Glutamatergic neuron (in vitro differentiated cells): ENCODE data around the gene PRRX2. TPM values are rescaled to one million over a fixed set of nuclear protein-coding genes. Genes with fewer than 3 reads are reported as not detected.

ENCODE experiments used
- DNase-seq: peaks from one replicate; pipeline ENCODE4 v3.0.0; 2022
- H3K27ac Mint-ChIP-seq: one replicate; pipeline ENCODE4 v1.8.0; 2020; ENCODE audit warnings: mild to moderate bottlenecking, mixed read lengths, inconsistent platforms; ENCODE audit not compliant: unreplicated experiment
- H3K27me3 Mint-ChIP-seq: one replicate; pipeline ENCODE4 v1.8.0; 2020; ENCODE audit warnings: mild to moderate bottlenecking, moderate library complexity, mixed read lengths, inconsistent platforms; ENCODE audit not compliant: unreplicated experiment
- H3K36me3 Mint-ChIP-seq: one replicate; pipeline ENCODE4 v1.8.0; 2020; ENCODE audit warnings: mild to moderate bottlenecking, mixed read lengths, inconsistent platforms; ENCODE audit not compliant: unreplicated experiment
- H3K4me1 Mint-ChIP-seq: one replicate; pipeline ENCODE4 v1.8.0; 2020; ENCODE audit warnings: mild to moderate bottlenecking, low read depth, mixed read lengths, inconsistent platforms; ENCODE audit not compliant: unreplicated experiment
- H3K4me3 Mint-ChIP-seq: one replicate; pipeline ENCODE4 v1.8.0; 2020; ENCODE audit warnings: mild to moderate bottlenecking, mixed read lengths, inconsistent platforms; ENCODE audit not compliant: unreplicated experiment
- H3K9me3 Mint-ChIP-seq: one replicate; pipeline ENCODE4 v1.8.0; 2020; ENCODE audit warnings: mild to moderate bottlenecking, moderate library complexity, mixed read lengths, inconsistent platforms; ENCODE audit not compliant: unreplicated experiment
- CTCF ChIP-seq: fragments of 200-600 bp; sonication (generic); IDR thresholded peaks from one replicate; pipeline ENCODE4 v1.5.0; 2021; ENCODE audit not compliant: partially characterized antibody, unreplicated experiment
- total RNA-seq: library from RNA; stranded (reverse); fragmentation: NEBNext Ultra II Directional; extraction: Animal tissue kit (Norgen Biotek cat#: 25700); gene quantifications from one replicate; pipeline ENCODE4 v1.2.1, GENCODE V29; 2021; ENCODE audit not compliant: unreplicated experiment

PRRX2 gene
- total RNA-seq, 1 donor from 2014 or later: 2.3 TPM

DNA sequence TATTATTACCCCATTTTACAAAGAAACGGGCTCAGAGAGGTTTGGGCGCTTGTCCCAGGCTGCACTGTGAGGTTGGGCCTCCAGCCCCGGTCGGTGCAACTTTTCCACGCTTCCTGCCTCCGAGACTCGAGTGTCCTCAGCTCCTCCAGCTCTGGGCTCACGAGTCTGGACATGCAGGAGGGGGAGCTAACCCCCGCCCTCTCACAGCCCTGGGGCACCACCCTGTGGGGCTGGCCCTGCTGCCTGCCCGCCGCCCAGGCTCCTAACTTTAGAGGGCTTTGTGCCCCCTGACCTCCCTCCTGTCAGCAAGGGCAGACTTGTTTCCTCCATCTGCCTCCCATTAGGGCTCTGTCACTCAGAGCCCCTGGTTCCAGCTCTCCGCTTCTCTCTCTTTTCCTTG lies 19.2 kb upstream of the PRRX2 start:
- peaks cover 6% of the 10 kb centered on the region for H3K9me3 Mint-ChIP-seq
- H3K4me1 Mint-ChIP-seq: peaks cover 3% of the 10 kb centered on the region
- DNase-seq: no peak
- no peak overlapping the region for H3K27ac Mint-ChIP-seq
- H3K4me3 Mint-ChIP-seq: no peak overlapping the region
- H3K27me3 Mint-ChIP-seq: peaks cover 9% of the 10 kb centered on the region
- no peaks in the 10 kb centered on the region for H3K36me3 Mint-ChIP-seq
- no peak for TF ChIP-seq CTCF

DNA sequence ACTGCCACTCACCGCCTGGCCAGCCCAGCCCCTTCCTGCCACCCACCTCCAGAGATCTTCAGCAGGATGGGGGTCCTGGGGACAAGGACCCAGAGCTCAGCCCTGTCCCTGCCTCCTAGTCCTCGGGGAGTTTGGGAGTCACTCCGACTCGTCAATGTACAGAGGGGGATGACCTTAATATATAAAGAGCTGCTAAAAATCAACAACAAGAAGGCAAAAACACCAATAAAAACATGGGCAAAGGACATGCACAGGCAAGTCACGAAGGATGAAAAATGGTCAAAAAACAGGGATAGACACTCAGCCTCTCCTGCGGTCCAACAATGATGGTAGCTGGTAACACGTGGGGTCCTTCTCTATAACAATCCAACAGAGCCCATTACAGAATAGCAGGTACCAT lies 18.8 kb upstream of the PRRX2 start:
- H3K27ac Mint-ChIP-seq: no peak overlapping the region
- H3K4me1 Mint-ChIP-seq: peaks cover 2% of the 10 kb centered on the region
- TF ChIP-seq CTCF: no peak
- peaks cover 9% of the 10 kb centered on the region for H3K27me3 Mint-ChIP-seq
- H3K9me3 Mint-ChIP-seq: peaks cover 5% of the 10 kb centered on the region
- no peaks in the 10 kb centered on the region for H3K36me3 Mint-ChIP-seq
- H3K4me3 Mint-ChIP-seq: no peak overlapping the region
- DNase-seq: no peak

DNA sequence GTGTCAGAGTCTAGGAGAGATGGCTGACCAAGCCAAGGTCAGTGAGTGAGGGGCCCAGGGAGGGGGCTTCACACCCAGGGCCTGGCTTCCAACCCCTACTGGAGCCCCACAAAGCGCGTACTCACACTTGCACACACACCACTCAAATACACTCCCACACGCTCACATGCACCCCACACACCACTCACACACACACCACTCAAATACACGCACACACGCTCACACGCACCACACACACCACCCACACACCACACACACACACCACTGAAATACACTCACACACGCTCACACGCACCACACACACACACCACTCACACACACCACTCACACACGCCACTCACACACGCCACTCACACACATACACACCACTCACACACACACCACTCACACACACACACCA lies 17.8 kb upstream of the PRRX2 start:
- H3K36me3 Mint-ChIP-seq: no peaks in the 10 kb centered on the region
- peaks cover 2% of the 10 kb centered on the region for H3K4me1 Mint-ChIP-seq
- DNase-seq: no peak
- no peak for TF ChIP-seq CTCF
- H3K9me3 Mint-ChIP-seq: peaks cover 5% of the 10 kb centered on the region
- peaks cover 6% of the 10 kb centered on the region for H3K27me3 Mint-ChIP-seq
- no peak overlapping the region for H3K27ac Mint-ChIP-seq
- H3K4me3 Mint-ChIP-seq: no peak overlapping the region

DNA sequence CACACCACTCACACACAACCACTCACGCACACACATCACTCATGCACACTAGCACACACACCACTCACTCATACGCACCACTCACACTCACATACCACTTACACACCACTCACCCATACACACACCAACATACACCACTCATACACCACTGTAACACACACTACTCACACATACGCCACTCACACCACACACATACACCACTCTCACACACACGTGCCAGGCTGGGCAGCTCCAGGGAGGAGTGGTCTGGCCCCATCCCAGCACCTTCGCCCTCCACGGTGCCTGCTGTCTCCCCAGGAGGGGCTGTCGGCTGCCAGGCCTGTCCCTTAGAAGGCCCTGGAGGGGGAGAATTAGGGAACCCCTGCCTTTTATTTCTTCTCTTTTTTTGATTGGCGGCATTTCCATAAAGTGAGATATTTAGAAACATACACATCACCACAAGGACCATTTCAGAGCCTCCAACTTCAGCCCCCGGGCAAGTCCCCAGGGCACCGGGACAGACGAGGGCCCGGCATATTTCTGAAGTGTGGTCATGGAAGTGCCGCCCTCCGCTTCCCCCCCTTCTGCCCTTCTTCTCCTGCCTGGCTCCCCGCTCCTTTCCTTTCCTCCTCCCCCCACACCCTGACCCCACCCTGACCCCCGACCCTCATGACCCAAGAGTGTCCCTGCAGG lies 17.2 kb upstream of the PRRX2 start:
- peak overlapping the region; percentile 1 for H3K4me3 Mint-ChIP-seq
- TF ChIP-seq CTCF: no peak
- no peak for DNase-seq
- H3K9me3 Mint-ChIP-seq: peaks cover 5% of the 10 kb centered on the region
- no peaks in the 10 kb centered on the region for H3K36me3 Mint-ChIP-seq
- H3K4me1 Mint-ChIP-seq: peaks cover 2% of the 10 kb centered on the region
- H3K27me3 Mint-ChIP-seq: peaks cover 6% of the 10 kb centered on the region
- H3K27ac Mint-ChIP-seq: no peak overlapping the region

DNA sequence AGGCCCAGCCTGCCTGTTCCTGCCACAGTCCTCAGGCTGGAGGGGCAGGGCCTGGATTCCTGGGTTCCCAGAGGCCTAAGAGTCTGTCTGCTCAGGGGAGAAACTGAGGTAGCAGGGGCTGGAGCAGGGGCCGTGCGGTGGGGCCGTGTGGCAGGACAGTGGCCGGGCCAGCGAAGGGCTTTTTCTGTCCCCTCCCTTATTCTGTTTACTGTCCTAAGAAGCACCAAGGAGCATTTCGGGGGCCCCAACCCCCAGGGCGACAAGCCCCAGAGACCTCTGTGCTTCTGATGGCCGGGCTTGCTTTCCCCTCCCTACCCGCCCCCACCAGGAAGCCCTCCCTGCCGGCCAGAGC lies 16.7 kb upstream of the PRRX2 start:
- no peak overlapping the region for H3K4me3 Mint-ChIP-seq
- H3K9me3 Mint-ChIP-seq: peaks cover 5% of the 10 kb centered on the region
- no peak overlapping the region for H3K27ac Mint-ChIP-seq
- no peak for DNase-seq
- no peaks in the 10 kb centered on the region for H3K36me3 Mint-ChIP-seq
- H3K27me3 Mint-ChIP-seq: peaks cover 6% of the 10 kb centered on the region
- H3K4me1 Mint-ChIP-seq: peaks cover 2% of the 10 kb centered on the region
- TF ChIP-seq CTCF: no peak
